Activated CD8-positive, alpha-beta memory T cell treated with anti-CD3 and anti-CD28 coated beads, Interleukin-2, amount 50 U/mL, for 1 hour (primary cell): ENCODE results near the gene PPP1R9A.

Experiments used
- DNase-seq: peaks from one replicate; pipeline ENCODE4 v3.0.0-alpha.2; 2020; ENCODE audit errors: extremely low read depth

PPP1R9A gene

DNA sequence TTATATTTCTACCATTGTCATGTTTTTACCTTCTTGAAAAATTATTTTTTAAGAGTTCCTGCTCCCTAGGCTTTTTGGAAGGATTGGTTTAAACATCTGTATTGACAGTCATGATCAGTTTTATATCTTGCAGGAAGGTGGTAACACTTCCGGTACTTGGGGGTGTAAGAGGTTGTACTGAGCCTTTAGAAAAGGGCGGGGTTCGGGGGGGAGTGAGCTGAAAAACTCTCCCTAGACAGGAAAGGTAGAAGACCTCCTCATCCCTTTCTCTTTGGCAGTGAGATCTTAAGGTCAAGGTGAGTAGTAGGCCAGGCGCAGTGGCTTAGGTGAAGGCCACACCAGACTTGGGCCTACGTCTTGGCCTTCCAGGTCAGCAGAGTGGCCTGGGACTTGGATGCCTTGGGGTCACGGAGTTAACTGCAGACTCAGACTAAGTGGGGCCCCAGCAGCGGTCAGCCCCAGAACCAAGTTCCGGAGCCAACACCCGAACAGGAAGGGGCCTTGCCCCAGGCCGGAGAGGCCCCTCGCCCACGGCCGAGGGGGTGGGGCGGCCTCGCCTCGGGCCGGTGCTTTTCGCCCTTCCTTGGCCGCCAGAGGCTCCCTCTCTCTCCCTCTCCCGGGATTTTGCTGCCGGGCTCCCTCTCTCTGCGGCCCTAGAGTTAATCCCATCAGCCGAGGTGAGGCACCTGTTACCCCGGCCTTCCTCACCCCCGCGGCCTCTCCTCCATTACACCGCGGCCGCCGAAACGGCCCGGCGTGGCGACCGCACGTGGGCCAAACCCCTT, at the start of gene PPP1R9A:
PPP1R9A (plus strand) TSS at position 569 of the 785 bp plus-strand sequence. CDS start 2,520 bp downstream, outside the sequence.
- no peak for DNase-seq

- DNase-seq = no peak
These were observed 36.3 kb upstream of the PPP1R9A start for GRCh38 chr7:94871132-94871531.

DNA sequence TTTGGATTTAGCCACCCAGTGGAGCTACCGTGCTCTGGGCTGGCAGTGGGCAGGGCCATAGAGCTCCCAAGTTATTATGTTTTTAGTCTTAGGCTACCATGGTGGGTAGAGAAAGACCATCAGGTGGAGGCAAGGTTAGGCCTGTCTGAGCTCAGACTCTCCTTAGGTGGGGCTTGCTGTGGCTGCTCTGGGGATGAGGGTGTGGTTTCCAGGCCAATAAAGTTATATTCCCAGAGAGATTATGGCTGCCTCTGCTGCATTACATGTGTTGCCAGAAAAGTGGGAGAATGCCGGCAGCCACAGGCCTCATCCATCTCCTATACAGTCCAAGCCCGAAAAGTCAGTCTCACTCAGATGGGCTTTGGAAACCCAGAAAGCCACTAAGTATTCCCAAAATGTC, 34.2 kb upstream of the PPP1R9A start:
- DNase-seq = no peak

DNA sequence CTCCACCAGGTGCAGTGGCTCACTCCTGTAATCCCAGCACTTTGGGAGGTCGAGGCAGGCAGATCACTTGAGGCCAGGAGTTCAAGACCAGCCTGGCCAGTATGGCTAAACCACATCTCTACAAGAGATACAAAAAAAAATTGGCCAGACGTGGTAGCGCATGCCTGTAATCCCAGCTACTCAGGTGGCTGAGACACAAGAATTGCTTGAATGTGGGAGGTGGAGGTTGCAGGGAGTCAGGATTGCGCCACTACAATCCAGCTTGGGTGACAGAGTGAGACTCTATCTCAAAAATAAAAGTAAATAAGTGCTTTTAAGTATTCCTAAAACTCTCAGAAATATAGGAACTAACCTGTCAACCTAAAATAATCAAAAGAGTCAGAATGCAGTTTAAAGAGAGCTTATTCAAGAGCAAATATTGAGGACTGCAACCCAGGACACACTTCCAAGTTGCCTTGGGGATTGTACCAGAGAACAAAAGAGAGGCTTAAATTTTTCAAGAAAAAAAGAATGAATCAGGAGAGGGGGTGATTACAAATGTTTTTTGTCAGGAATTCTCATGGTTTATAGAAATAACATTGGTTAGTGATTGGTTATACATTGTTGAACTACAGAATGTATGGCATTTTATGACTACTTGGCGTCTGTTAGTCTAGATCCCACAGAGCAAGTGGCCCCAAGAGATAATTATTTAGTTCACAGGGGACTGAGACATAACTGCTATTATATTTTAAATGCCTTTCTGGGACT, 33.2 kb upstream of the PPP1R9A start:
- DNase-seq = no peak

DNA sequence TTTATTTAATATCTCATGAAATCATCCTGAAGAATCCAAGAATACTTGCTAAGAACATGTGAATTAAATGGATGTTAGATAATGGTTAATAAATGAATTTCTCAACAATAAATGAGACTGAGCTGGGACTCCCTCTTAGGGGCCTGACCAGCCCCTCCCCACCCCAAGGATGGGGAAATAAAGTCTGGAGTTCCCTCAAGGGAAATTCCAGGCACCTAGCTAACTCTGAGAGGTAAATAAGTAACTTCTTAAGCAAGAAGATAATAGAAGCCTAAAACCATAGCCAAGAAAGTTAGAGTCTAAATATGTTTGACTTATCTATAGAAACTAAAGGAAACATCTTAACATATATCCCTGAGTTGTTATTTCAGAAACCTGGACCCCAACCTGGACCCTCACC, 32.2 kb upstream of the PPP1R9A start:
- DNase-seq = no peak

DNA sequence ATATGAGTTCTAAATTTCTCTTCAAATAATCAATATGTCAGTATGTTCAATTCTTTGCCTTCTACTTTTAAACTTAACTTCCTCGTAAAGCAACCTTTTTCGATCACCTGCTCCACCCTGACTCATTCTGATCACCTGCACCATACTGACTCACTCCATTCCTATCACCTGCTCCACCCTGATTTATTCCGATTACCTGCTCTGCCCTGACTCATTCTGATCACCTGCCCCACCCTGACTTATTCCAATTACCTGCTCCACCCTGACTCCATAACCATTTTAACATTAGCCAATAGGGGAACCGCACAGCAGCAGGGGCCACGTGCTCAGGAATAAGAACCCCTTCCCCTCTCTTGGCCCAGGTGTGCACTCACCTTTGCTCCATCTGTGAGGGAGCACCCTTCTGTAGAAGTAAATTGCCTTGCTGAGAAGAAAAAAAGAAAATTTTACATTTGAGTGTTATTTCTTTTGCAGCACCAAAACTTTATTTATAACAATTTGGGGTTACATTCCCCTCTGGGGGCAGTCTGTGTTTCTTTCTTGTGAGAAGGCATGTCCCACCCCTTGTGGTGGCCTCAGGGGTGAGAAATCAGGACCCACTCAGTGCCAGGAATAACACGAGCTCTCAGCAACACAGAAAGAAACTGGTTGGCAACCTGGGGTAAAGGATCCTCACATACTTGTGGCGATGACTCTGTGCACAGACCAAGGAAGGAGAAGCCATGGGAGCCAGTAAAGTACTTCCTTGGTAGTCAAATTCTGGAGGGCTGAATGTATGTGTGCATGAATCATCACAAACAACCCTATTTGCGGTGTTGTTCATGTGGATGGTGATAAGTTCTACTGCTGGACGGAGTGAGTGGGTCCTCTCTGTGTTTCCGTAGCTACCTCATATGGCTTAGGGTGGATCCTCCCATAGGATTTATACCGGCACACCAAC, 29.4 kb upstream of the PPP1R9A start:
- DNase-seq = no peak

GRCh38 chr7:94882891-94883290, 24.5 kb upstream of the PPP1R9A start:
- no peak for DNase-seq

GRCh38 chr7:94883616-94884015, 23.8 kb upstream of the PPP1R9A start:
- DNase-seq = no peak

DNA sequence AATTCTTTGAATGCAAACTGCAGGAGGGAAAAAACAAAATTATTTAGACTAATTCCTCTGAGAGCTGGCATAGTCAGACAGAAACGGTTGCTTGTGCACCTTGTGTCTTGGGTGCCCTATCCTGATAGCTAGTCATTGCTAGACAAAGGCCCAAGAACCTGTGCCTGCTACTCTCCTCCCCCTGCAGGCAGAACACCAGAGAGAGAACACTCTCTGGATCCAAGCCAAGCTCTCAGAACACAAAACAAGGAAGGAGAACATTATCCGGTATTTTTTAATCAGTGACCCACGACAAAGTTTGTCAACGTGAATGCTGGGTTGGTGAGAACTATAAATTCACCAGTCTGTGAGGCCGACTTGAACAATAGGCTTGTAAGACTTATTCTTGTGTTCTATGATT, 18.8 kb upstream of the PPP1R9A start:
- DNase-seq = no peak

GRCh38 chr7:94888995-94889523, 18.3 kb upstream of the PPP1R9A start:
- DNase-seq = no peak

- DNase-seq = no peak
These were observed 17.2 kb upstream of the PPP1R9A start for GRCh38 chr7:94890216-94890615.

GRCh38 chr7:94893661-94894060, 13.7 kb upstream of the PPP1R9A start:
- DNase-seq = no peak

DNA sequence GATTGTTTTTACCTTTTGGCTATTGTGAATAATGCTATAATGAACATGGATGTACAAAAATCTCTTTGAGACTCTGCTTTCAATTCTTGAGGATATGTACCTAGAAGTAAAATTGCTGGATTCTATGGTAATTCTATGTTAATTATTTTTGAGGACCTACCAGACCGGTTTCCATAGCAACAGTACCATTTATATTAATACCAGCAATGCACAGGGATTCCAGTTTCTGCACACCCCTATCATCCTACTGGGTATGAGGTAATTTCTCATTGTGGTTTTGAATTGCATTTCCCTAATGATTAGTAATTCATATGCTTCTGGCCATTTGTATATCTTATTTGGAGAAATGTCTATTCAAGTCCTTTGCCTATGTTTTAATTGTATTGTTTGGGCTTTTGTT, 9.9 kb upstream of the PPP1R9A start:
- DNase-seq = no peak

GRCh38 chr7:94898340-94898739, 9.1 kb upstream of the PPP1R9A start:
- no peak for DNase-seq

- DNase-seq = no peak
These were observed 5.4 kb upstream of the PPP1R9A start for GRCh38 chr7:94901981-94902380.

DNA sequence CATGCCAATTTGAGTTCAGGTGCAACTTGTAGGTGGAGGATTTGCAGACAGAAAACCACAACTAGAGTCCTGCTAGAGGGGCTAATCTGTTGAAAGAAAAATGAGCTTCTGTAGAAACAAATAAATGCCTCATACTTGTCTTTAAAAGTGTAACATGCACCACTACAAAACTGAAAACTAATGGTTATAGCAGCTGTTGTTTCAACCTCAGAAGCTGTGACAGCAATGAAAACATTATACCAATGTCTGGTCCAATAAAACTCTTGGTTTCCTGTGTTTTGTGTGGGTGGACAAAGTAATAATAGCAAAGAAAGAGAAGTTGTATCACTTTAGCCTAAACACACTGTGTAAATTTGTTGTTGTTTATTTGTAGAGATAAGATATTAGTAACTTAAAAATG, 3.4 kb upstream of the PPP1R9A start:
- no peak for DNase-seq

GRCh38 chr7:94904982-94905381, 2.4 kb upstream of the PPP1R9A start:
- no peak for DNase-seq

- no peak for DNase-seq
These were observed 1.1 kb upstream of the PPP1R9A start for GRCh38 chr7:94906065-94906851.

DNA sequence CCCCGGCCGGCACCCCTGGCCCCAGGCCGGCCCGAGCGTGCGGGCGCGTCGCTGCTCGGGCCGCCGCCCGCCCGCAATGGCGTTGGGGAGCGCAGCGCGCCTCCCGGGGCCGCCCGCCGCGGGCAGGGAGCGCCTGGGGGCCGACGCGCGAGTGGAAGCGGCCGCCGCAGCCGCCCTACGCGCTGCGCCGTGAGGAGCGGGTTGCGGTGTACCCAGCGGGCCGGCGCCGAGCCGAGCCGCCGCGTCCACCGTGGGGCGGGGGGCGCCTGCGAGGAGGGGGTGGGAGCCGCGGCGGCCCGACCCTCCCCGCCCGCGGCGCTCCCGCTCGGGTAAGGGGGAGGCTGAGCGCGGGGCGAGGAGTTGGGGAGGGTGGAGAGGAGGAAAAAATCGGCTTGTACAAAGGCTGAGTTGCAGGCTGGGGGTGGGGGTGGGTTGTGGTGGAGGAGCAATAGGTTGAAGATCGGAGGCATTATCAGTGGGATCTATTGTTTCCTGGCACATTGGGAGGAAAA, 473 bp downstream of the PPP1R9A start:
- no peak for DNase-seq

DNA sequence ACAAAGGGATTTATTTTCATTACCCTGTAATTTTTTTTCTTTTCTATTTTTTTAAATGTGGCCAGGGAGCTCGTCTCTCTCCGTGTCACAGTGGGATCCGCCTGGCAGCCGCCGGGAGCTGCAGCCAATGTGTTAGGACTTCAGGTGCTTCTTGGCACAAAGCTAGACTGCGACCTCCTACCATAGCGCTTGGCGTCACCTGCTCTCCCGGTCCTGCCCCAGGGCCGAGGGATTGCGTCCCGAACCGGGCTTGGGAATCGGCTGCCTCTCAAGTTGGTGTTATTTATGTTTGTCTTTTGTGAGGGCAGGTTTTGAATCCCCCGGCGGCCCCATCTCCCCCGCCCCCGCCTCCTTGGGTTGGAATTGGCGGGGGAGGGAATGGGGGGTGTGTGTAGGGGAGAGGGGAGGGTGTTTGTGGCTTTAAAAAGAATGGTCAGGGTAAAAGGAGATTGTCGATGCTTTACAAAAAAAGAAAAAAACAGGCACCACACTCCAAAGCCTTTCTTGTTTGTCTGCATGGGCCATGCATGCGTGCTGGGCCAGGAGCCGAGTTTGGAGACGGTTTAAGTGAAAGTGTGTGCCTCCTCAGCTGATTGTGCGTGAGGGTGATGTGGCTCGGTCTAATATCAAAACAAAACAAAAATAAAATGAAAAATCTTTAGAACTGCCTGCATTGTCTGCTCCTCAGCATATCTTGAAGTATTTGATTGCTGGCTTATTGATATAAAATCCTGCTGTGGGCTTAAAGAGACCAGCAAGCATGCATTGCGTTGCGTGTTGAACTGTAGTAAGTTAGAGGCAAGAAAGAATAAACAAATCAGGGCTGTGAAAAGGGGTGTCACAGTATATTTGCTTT, 1.2 kb downstream of the PPP1R9A start:
- DNase-seq = no peak
